ENCODE measurements around the gene CELA2A.
"Not testable (repeated sequence)": the region's sequence is repeated elsewhere in the genome, so short reads cannot be mapped to it uniquely, and the experiment has no call there.

The CELA2A gene

DNA sequence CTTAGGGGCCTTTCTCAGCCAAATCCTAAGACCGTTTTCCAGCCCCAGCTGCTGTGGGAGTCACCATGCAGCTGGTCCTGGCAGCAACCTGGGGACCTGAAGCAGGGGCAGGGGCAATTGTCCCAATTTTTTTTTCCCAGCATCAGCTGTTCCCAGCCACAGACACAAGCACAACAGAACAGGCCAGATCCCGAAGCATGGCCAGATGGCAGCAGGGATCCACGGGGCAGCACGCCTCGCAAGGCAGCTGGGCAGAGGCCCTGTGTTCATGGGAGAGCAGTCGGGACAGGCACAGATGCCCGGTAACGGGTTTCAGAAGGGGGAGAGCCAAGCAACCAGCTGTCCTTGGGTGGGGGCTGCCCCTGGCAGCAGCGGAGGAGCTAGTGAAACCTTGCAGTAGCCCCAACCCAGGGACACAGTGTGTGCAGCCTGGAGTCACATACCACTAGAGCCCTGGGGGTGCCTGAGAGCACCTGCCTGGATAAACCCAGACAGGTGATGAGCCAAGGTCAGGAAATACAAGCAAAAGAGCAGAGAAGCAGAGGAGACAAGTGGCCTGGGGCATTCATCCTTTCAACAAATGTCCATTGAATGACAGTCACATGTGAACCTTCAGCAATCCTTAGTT lies 13.4 kb downstream of the CELA2A start:
- not testable (repeated sequence) for DNase-seq

DNA sequence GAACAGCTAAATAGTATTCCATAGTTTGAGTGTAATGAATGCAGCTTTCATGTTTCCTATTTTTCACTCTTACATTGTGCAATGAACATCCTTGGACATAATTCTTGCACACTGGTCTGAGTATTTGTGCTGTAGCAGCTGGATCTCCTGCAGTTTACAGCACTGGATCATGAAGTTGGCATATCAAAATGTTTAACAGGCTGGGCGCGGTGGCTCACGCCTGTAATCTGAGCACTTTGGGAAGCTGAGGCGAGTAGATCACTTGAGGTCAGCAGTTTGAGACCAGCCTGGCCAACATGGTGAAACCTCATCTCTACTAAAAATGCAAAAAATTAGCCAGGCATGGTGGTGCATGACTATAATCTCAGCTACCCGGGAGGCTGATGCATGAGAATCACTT lies 14.5 kb downstream of the CELA2A start:
- DNase-seq = not testable (repeated sequence)

DNA sequence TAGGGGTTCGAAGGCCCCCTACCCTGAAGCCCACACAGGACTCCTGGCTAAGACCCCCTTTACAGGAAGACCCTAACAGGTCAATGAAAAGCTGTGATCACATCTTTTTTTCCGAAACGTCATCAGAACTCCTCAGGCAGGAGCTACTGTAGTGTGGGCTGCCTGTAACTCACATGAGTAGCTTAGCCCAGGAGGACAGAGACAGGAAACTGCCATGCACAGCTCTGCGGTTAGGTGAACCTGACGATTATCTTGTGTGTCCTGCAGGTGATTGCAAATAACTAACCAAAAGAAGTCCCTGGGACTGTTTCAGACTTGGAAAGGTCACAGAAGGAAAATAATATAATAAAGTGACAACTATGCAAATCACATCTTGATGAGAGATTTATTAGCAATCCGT lies 15.2 kb downstream of the CELA2A start:
- DNase-seq = not testable (repeated sequence)

DNA sequence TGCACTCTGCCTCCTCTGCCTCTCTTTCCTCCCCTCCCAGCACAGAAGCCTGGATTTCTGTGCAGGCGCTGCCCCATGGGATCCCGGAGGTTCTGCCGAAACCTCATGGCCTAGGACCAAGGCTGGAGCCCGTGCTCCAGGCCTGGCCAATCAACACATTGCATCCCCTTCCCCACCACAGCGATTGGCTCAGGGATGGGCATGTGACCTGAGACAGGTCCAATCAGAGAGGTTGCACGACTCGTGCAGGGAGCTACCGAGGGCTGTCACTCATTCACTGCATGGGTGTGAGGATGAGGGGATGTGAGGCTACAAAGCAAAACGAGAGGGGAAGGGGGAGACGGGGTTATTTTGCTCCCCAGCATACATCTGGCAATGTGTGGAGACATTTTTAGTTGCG lies 16.1 kb downstream of the CELA2A start:
- DNase-seq = no peak

DNA sequence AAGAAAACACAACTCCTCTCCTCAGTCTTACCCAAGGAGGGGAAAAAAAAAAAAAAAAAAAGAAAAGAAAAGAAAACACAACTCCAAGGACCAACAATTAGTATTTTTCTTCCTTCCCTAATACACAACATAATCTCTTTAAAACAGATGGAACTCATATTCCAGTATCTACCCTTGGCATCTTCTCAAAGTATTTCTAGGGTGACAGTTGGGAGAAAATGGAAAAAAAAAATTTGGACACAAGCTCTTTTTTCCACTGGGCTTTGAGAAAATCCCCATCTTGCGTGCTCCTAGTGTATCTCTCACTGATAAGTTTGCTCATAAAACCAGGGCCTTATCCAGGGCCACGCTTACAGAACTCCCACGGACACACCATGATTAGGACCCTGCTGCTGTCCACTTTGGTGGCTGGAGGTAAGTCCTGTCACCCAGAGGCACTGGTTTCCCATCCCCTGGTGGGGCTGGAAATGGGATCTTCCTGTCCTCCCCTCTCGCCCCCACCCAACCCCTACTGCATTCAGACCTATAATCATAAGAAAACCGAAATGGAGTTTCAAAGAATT lies 19.3 kb downstream of the CELA2A start, which contains the start of gene CELA2B:
Gene CELA2B (plus strand): TSS at position 353 of the 563 bp plus-strand sequence. CDS start 22 bp downstream, at position 375.
- no peak for DNase-seq

DNA sequence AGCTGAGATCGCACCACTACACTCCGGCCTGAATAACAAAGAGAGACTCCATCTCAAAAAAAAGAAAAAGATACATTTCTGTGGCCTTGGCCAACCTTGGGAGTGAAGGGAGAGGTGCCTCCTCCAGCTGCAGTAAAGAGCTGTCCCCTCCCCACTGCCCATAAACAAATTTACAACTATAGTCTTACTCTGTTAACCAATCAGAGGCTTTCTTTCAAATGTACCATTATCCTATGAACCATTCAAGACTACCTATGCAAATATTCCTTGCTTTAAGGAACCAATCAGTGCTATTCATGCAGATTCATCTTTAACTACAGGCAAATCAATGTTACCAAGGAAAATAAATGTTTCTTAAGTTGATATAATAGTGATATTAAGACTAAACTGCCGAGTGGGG lies 20.4 kb downstream of the CELA2A start:
- no peak for DNase-seq

DNA sequence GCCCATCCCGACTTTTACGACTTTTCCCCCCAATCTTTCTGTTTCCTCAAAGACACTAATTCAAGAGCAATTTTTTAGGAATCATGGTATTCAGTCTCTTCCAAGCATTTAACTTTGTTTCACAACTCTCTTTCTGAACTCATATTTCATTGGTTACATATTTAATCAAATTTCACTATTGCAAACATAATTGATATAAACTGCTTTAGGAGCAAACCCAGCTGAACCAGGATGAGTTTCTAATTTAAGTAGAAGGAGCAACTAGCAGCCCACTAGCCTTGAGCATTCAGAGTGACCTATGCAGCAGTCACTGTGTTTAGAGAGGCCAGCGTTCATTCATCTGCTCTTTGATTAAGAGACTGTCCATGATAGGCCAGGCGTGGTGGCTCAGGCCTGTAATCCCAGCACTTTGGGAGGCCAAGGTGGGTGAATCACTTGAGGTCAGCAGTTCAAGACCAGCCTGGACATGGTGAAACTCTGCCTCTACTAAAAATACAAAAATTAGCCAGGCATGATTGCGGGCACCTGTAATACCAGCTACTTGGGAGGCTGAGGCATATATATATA lies 21.2 kb downstream of the CELA2A start:
- no peak for DNase-seq

DNA sequence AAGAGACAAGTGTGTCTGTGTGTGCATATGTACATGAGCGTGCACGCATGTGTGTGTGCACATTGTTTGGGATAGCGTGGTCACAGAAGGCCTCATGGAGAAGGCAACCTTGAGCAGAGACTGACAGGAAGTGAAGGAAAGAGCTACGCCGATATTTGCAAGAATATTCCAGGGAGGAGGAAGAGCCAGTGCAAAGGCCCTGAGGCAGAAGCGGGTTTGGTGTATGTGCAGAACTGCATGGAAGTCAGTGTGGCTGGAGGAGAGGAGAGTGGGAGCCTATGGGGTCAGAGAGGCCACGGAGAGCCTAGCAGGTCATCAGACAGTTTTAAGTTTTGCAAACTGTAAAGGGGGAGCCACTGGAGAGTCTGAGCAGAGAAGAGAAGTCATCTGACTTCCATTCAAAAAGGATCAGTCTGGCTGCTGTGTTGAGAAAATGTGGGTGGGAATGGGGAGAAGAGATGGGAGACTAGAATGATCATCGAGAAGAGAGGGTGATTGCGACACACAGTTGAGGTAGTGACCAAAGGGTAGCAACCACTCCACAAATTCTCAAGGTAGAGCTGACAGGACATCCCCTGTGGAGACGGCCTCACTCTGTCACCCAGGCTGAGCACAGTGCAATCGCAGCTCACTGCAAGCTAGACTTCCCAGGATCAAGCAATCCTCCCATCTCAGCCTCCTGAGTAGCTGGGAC lies 23.3 kb downstream of the CELA2A start:
- no peak for DNase-seq

DNA sequence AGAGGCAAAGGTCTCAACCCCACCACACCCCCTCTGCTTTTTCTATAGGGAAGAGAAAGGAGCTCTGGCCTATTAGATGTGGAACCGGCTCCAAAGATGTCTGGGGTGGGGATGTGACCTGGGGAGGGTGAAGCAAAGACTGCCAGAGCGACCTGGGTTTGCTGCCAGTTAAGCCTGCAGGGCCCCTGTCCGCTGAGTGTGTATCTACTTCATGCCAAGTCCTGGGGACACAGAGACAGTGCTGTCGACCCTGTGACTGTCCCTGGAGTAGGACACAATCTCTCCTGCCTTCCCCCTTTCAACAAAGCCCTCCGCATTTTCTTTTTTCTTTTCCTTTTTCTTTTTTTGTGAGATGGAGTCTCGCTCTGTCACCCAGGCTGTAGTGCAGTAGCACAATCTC lies 25.9 kb downstream of the CELA2A start:
- DNase-seq = not testable (repeated sequence)

DNA sequence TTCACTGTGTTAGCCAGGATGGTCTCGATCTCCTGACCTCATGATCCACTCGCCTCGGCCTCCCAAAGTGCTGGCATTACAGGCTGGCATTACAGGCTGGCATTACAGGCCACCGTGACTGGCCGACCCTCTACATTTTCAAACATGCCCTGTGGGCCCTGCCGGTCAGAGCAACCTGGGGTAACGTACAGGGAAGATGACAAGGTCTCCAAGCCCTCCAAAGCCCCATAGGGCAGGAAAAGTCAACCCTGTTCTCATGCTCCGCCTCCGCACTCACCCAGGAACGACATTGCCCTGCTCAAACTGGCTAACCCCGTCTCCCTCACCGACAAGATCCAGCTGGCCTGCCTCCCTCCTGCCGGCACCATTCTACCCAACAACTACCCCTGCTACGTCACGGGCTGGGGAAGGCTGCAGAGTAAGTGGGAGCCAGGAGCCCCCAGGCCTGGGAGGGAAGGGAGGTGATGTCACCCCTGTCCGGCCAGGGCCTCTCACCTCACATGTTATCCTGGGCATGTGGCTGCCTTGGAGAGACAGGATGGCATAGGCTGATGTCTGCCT lies 26.5 kb downstream of the CELA2A start:
- not testable (repeated sequence) for DNase-seq

DNA sequence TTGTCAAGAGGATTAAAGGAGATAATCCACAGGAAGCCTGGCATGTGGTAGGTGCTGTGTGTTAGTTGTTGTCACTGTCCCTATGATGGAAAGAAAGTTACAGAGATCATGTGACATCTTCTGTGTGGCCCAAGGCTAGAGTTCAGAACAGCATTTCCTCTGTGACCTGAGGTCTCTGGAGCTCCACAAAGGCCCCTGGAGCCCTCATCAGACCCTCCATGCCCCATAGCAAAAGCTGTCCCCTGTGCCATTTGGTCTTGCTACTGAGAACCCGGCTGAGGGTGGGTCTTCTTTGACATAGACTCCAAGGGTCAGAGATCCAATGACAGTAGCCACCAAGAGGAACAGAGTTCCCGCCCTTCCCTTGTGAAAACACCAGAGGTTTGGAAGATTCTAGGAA lies 27.4 kb downstream of the CELA2A start:
- DNase-seq = no peak

DNA sequence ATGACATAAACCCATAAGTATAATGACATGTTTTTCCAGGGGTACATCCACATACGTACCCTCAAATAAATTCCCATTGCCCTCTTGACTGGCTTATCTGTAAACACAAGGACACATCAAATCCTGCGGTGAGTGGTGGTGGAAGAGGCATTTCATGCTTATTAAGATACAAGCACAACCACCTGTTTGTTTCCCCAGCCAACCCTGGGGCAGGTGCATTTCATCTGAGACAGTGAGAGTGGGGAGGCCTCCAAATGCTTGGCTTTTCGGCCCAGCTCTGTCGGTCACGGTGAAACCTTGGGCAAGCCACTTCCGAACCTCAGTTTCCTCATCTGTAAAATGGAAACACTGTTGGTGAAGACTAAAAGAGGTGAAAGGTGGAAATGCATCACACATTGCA lies 27.9 kb downstream of the CELA2A start:
- not testable (repeated sequence) for DNase-seq

DNA sequence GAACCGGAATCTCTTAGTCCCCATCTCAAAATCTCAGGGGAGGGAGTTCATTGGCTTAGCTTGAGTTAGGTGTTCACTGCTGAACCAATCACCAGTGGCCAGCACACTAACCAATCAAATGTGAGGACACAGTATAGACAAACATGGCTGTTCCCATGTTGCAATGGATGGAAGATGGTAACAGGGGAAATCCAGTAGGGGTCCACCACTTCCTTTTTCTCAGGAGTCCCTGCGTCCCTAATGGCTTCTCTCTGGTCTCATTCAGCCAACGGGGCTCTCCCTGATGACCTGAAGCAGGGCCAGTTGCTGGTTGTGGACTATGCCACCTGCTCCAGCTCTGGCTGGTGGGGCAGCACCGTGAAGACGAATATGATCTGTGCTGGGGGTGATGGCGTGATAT lies 29.1 kb downstream of the CELA2A start:
- no peak for DNase-seq

DNA sequence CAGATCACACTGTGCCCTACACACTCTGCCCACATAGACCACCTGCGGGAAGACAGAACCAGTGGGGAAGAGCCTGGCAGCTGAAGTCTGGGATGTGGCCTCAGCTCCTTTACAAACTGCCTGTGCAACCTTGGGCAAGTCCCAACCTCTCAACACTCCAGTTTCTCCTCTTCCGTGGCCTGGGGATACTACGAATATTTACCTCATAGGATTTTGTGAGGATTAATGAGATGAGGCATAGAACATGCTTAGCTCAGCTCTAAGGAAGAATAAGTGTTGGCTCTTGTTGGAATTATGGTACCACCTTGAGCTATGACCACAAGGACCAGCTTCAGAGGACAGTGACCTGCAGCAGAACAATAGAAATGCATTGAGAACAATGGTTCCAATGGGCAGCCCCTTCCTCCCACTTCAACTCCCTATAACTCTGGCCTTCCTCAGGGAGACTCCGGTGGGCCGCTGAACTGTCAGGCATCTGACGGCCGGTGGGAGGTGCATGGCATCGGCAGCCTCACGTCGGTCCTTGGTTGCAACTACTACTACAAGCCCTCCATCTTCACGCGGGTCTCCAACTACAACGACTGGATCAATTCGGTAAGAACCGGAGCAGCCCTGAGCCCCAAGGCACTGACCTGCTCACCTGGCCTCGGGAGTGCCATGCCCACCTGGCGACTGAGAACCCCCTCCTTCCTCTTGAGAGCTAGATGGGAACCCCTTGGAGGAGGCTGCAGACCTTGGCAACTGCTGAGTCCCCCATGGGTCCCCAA lies 30.5 kb downstream of the CELA2A start:
- DNase-seq = not testable (repeated sequence)

DNA sequence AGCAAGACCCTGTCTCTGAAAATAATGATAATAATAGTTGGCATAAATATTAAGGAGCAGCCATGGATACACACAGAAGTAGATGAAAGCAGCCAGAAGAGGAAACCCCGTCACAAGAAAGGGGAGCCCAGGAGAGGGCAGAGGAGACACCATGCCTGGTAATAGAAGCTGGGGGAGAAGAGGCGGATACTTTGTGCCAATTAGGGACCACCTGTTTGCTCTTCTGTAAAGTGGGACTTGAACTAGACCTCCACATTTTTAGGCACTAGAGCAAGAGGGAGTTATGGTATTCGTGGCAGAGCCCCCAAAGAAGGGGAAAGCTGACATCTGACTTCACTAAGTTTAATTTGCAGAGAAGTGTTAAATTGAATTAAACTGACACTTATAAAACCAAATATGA lies 31.8 kb downstream of the CELA2A start:
- DNase-seq = no peak

DNA sequence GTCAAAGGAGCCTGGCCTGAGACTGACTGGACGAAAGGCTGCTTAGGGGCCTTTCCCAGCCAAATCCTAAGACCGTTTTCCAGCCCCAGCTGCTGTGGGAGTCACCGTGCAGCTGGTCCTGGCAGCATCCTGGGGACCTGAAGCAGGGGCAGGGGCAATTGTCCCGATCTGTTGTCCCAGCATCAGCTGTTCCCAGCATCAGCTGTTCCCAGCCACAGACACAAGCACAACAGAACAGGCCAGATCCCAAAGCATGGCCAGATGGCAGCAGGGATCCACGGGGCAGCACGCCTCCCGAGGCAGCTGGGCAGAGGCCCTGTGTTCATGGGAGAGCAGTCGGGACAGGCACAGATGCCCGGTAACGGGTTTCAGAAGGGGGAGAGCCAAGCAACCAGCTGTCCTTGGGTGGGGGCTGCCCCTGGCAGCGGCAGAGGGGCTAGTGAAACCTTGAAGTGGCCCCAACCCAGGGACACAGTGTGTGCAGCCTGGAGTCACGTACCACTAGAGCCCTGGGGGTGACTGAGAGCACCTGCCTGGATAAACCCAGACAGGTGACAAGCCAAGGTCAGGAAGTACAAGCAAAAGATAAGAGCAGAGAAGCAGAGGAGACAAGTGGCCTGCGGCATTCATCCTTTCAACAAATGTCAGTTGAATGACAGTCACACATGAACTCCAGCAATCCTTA lies 32.7 kb downstream of the CELA2A start:
- no peak for DNase-seq

DNA sequence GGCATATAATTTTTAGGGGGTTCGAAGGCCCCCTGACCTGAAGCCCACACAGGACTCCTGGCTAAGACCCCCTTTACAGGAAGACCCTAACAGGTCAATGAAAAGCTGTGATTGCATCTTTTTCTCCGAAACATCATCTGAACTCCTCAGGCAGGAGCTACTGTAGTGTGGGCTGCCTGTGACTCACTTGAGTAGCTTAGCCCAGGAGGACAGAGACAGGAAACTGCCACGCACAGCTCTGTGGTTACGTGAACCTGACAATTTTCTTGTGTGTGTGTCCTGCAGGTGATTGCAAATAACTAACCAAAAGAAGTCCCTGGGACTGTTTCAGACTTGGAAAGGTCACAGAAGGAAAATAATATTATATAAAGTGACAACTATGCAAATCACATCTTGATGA lies 34.5 kb downstream of the CELA2A start:
- not testable (repeated sequence) for DNase-seq

DNA sequence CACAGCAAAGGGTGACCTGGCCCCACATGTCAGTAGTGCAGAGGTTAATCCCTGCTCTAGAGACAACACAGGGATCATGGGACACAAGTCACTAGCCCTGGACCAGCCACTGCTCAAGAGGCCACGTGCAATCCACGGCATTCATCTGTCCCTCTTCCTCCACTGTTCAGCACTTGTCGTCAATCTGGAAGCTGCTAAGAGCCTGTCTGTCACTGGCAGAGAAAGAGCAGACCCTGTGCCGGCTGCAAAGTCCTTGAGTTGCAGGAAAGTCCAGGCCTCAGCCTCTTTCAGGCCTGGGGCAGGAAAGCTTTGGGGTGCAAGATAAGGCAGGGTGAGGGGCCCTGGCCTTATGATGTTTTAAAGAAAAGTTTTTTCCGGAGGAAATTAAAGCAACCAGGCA lies 36.1 kb downstream of the CELA2A start:
- no peak for DNase-seq

DNA sequence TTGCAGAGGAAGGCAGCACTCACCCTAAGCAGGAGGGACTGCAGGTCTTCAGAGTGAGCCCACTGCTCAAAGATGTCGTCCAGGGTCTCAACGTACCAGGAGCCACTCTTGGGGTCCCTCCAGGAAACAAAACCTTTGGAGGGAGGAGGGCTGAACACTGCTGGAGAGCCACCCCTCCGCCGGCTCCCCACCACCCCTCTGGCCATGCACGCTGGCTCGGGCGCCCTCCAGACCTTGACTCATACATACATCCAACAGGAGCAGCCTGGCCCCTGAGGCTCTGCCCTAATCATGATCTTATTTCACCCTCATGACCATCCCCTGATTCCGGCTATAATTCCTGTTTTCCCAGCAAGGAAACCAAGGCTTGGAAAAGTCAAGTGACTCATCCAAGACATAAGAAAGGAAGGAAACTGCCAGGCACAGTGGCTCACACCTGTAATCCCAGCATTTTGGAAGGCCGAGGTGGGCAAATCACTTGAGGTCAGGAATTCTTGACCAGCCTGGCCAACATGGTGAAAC lies 37.4 kb downstream of the CELA2A start:
- DNase-seq = no peak

DNA sequence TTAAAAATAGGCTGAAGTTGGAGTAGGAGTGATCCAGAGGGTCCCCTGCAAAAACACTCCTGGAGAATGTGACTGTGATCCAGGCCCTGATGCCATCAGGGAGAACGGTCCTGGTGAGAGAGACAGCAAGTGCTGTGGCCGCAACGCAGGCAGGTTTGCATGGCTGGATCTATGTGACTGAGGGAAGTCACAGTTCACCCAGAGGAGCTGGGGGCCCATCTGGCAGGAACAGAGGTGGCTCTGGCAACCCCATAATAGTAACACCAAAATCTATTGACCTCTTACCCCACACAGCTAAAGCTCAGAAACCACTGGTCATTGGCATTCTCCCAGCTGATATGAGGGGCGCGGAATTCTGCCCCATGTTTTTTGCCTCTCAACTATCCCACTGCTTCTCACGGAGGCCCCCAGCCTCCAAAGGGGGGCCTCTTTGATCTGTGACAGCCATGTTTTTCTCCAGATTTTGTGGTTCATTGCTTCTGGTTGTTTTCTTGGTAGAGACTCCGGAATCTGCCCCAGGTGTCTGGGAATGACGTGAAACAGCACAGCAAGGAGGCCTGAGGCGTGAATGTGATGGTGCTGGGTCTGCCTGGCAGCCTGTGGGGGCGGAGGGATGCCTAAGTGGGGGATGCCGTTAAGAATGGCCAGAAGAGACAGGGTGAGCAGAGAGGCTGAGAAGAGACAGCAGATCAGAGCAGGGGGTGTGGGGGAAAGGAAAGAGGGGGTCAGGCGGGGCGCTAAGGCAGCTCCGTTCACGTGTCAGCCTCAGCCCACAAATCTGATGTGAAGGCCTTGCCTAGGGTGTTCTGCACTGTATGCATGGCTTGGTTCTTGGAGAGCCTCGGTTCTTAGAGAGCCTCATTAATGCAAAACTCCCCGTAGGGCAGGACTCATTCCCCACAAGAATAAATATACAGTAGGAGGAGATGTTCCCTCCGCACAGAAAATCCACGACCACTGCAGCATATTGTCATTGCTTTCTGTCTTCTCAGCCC lies 43.9 kb downstream of the CELA2A start:
- no peak for DNase-seq

Data from stimulated activated CD4-positive, alpha-beta T cell treated with anti-CD3 and anti-CD28 coated beads, Interleukin-1b, Interleukin-23, amount 100 ng/mL, for 48 hours (primary cell).